Loucy (cell line): ENCODE measurements around the gene GNA14.

Source experiments
- H2AFZ ChIP-seq: fragments of 200-600 bp; sonication (generic); 2 replicates; pipeline ENCODE4 v1.6.0; 2016; ENCODE audit warnings: antibody characterized with exemption, mild to moderate bottlenecking, low read length, moderate library complexity
- H3F3A ChIP-seq: fragments of 200-600 bp; 2 replicates; pipeline ENCODE4 v1.6.0; 2016; ENCODE audit warnings: antibody characterized with exemption, low read depth, mild to moderate bottlenecking
- H3K27me3 ChIP-seq: fragments of 200-600 bp; sonication (generic); 2 replicates; pipeline ENCODE4 v1.6.1; 2014; ENCODE audit warnings: low read length, mild to moderate bottlenecking; ENCODE audit not compliant: insufficient read depth, poor library complexity, severe bottlenecking
- H3K36me3 ChIP-seq: fragments of 200-600 bp; sonication (generic); 2 replicates; pipeline ENCODE4 v1.6.1; 2016; ENCODE audit warnings: low read length; ENCODE audit not compliant: insufficient read depth
- H3K4me1 ChIP-seq: fragments of 200-600 bp; sonication (generic); 2 replicates; pipeline ENCODE4 v1.5.1; 2014; ENCODE audit warnings: low read length, mild to moderate bottlenecking; ENCODE audit not compliant: insufficient read depth, poor library complexity, severe bottlenecking
- H3K4me2 ChIP-seq: fragments of 200-600 bp; sonication (generic); 2 replicates; pipeline ENCODE4 v1.6.0; 2014; ENCODE audit warnings: antibody characterized with exemption, low read length, low read depth, mild to moderate bottlenecking; ENCODE audit not compliant: poor library complexity, severe bottlenecking
- H3K4me3 ChIP-seq: fragments of 200-600 bp; sonication (generic); 2 replicates; pipeline ENCODE4 v1.5.1; 2014; ENCODE audit warnings: low read length, mild to moderate bottlenecking, mixed read lengths; ENCODE audit not compliant: poor library complexity, severe bottlenecking
- H3K79me2 ChIP-seq: fragments of 200-600 bp; sonication (generic); 2 replicates; pipeline ENCODE4 v1.6.1; 2014; ENCODE audit warnings: low read length; ENCODE audit not compliant: insufficient read depth
- H3K9ac ChIP-seq: fragments of 200-600 bp; sonication (generic); 2 replicates; pipeline ENCODE4 v1.6.0; 2014; ENCODE audit warnings: mild to moderate bottlenecking, low read depth, low read length, moderate library complexity; ENCODE audit not compliant: poor library complexity, severe bottlenecking
- H3K9me2 ChIP-seq: fragments of 200-600 bp; sonication (generic); replicated peaks from 2 replicates; pipeline ENCODE4 v1.6.1; 2016; ENCODE audit warnings: low read depth, low read length, mixed read lengths
- H3K9me3 ChIP-seq: fragments of 200-600 bp; sonication (generic); 2 replicates; pipeline ENCODE4 v1.6.1; 2014; ENCODE audit warnings: mild to moderate bottlenecking, antibody characterized with exemption, low read length, low read depth; ENCODE audit not compliant: insufficient read depth
- H4K20me1 ChIP-seq: fragments of 200-600 bp; sonication (generic); 2 replicates; pipeline ENCODE4 v1.6.0; 2014; ENCODE audit warnings: antibody characterized with exemption, low read length, mild to moderate bottlenecking; ENCODE audit not compliant: insufficient read depth, poor library complexity, severe bottlenecking
- CTCF ChIP-seq: fragments of 200-600 bp; sonication (generic); conservative IDR thresholded peaks from 2 replicates; pipeline ENCODE4 v1.5.1; 2014; ENCODE audit warnings: mild to moderate bottlenecking, antibody characterized with exemption, low read length
- EZH2phosphoT487 ChIP-seq: fragments of 200-600 bp; IDR thresholded peaks from 2 replicates; pipeline ENCODE4 v1.6.1; 2018; ENCODE audit warnings: antibody characterized with exemption, mild to moderate bottlenecking, moderate library complexity, borderline replicate concordance

Gene GNA14

GRCh38 chr9:77600810-77601209 is 47.3 kb downstream of the GNA14 start:
- Histone ChIP-seq H3K4me3 (no peak overlapping the region), H3K27me3 (no peaks in the 10 kb centered on the region), H3K4me2 (no peak overlapping the region), H3K9me3 (no peaks in the 10 kb centered on the region), H3K4me1 (peaks cover 7% of the 10 kb centered on the region), H3K9ac (no peak overlapping the region), H4K20me1 (no peaks in the 10 kb centered on the region), H3K79me2 (no peaks in the 10 kb centered on the region), H3K36me3 (no peaks in the 10 kb centered on the region), H3F3A (no peaks in the 10 kb centered on the region), H2AFZ (no peak overlapping the region), H3K9me2 (no peaks in the 10 kb centered on the region)
- no peak for TF ChIP-seq EZH2phosphoT487
- TF ChIP-seq CTCF: no peak

- no peaks in the 10 kb centered on the region for H3F3A ChIP-seq
- H4K20me1 ChIP-seq: no peaks in the 10 kb centered on the region
- H3K9ac ChIP-seq: no peak overlapping the region
- H3K4me1 ChIP-seq: peaks cover 20% of the 10 kb centered on the region
- no peaks in the 10 kb centered on the region for H3K79me2 ChIP-seq
- no peak overlapping the region for H3K4me2 ChIP-seq
- no peaks in the 10 kb centered on the region for H3K9me2 ChIP-seq
- no peak overlapping the region for H3K4me3 ChIP-seq
- H3K9me3 ChIP-seq: no peaks in the 10 kb centered on the region
- no peaks in the 10 kb centered on the region for H3K27me3 ChIP-seq
- H3K36me3 ChIP-seq: no peaks in the 10 kb centered on the region
- TF ChIP-seq EZH2phosphoT487 (no peak), CTCF (no peak)
- no peak overlapping the region for H2AFZ ChIP-seq
Measured at GRCh38 chr9:77599492-77599891, 48.6 kb downstream of the GNA14 start.

DNA sequence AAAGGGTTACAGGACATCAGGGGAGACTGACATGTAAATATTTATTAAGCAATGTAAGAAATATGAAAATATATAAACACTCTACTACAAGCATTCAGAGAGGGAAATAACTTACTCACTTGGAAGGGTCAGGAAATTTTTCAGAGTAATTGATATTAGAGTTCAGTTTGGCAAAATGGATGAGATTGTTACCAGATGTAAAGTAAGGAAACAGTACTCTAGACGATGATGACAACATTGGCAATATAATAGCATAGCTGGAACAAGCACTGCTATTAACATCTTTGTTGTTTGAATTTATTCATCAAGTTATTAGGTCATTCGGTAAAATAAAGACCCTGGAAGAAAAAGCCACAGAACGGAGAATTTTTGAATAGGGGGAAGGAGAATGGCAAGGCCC is 49.1 kb downstream of the GNA14 start:
- H3K4me2 ChIP-seq: no peak overlapping the region
- H3K79me2 ChIP-seq: no peaks in the 10 kb centered on the region
- TF ChIP-seq CTCF (no peak), EZH2phosphoT487 (no peak)
- H3F3A ChIP-seq: no peaks in the 10 kb centered on the region
- no peak overlapping the region for H2AFZ ChIP-seq
- H3K9me2 ChIP-seq: no peaks in the 10 kb centered on the region
- no peak overlapping the region for H3K9ac ChIP-seq
- H3K27me3 ChIP-seq: no peaks in the 10 kb centered on the region
- no peaks in the 10 kb centered on the region for H3K36me3 ChIP-seq
- H3K9me3 ChIP-seq: no peaks in the 10 kb centered on the region
- peaks cover 25% of the 10 kb centered on the region for H3K4me1 ChIP-seq
- H3K4me3 ChIP-seq: no peak overlapping the region
- no peaks in the 10 kb centered on the region for H4K20me1 ChIP-seq
